Karpas-422 (cell line): ENCODE data around the gene ESCO1. TPM values are rescaled to one million over a fixed set of nuclear protein-coding genes. Genes with fewer than 3 reads are reported as not detected.
"Not testable (repeated sequence)": the region's sequence is repeated elsewhere in the genome, so short reads cannot be mapped to it uniquely, and the experiment has no call there.

Experiments
- DNase-seq: peaks from one replicate; pipeline ENCODE4 v3.0.0-alpha.2; 2015
- H2AFZ ChIP-seq: fragments of 200-600 bp; sonication (generic); 2 replicates; pipeline ENCODE4 v1.6.1; 2014; ENCODE audit warnings: antibody characterized with exemption, low read length, mixed read lengths
- H3K27ac ChIP-seq: fragments of 200-600 bp; sonication (generic); 2 replicates; pipeline ENCODE4 v1.5.1; 2014; ENCODE audit warnings: mild to moderate bottlenecking, low read length, moderate library complexity
- H3K27me3 ChIP-seq: fragments of 200-600 bp; sonication (generic); 2 replicates; pipeline ENCODE4 v1.6.1; 2014; ENCODE audit warnings: low read length, mixed read lengths
- H3K36me3 ChIP-seq: fragments of 200-600 bp; sonication (generic); 2 replicates; pipeline ENCODE4 v1.6.1; 2014; ENCODE audit warnings: low read length, mixed read lengths; ENCODE audit not compliant: insufficient read depth
- H3K4me1 ChIP-seq: fragments of 200-600 bp; sonication (generic); 2 replicates; pipeline ENCODE4 v1.6.1; 2014; ENCODE audit warnings: mild to moderate bottlenecking, low read length, mixed read lengths
- H3K4me2 ChIP-seq: fragments of 200-600 bp; sonication (generic); 2 replicates; pipeline ENCODE4 v1.6.1; 2014; ENCODE audit warnings: low read length, low read depth, mild to moderate bottlenecking; ENCODE audit not compliant: poor library complexity, severe bottlenecking
- H3K4me3 ChIP-seq: fragments of 200-600 bp; sonication (generic); 2 replicates; pipeline ENCODE4 v1.5.1; 2014; ENCODE audit warnings: mild to moderate bottlenecking, antibody characterized with exemption, low read length, mixed read lengths
- H3K79me2 ChIP-seq: fragments of 200-600 bp; sonication (generic); 2 replicates; pipeline ENCODE4 v1.6.1; 2014; ENCODE audit warnings: mild to moderate bottlenecking, low read length, mixed read lengths
- H3K9ac ChIP-seq: fragments of 200-600 bp; sonication (generic); 2 replicates; pipeline ENCODE4 v1.6.0; 2014; ENCODE audit warnings: low read length
- H3K9me2 ChIP-seq: fragments of 200-600 bp; sonication (generic), shearing (Covaris generic); replicated peaks from 2 replicates; pipeline ENCODE4 v1.6.0; 2014; ENCODE audit warnings: mild to moderate bottlenecking, low read length, moderate library complexity; ENCODE audit not compliant: insufficient read depth
- H3K9me3 ChIP-seq: fragments of 300-700, 200-600 bp; sonication (generic); 2 replicates; pipeline ENCODE4 v1.6.1; 2014; ENCODE audit warnings: low read length, mixed read lengths
- H4K20me1 ChIP-seq: fragments of 200-600 bp; sonication (generic); 2 replicates; pipeline ENCODE4 v1.6.1; 2014; ENCODE audit warnings: mild to moderate bottlenecking, antibody characterized with exemption, low read length, low read depth; ENCODE audit not compliant: insufficient read depth
- total RNA-seq: library from RNA; depleted of rRNA; stranded (reverse); fragments of >200 nt; shearing (Covaris generic); gene quantifications from 2 replicates; pipeline ENCODE4 v1.2.3, GENCODE V29; 2014; ENCODE audit warnings: low replicate concordance

Gene ESCO1
- total RNA-seq, 1 experiment from 2014 or later: 35.5 TPM

GRCh38 chr18:21598726-21599584, 1.5 kb downstream of the ESCO1 start:
- Histone ChIP-seq H3K9me3 (no peaks in the 10 kb centered on the region; the same call in 1 of the 2 replicates), H3K27me3 (no peaks in the 10 kb centered on the region), H3K9ac (peak overlapping the region; percentile 83), H3K36me3 (peaks cover 16% of the 10 kb centered on the region), H3K4me2 (peak overlapping the region; percentile 84), H3K4me1 (peaks cover 21% of the 10 kb centered on the region), H3K9me2 (no peaks in the 10 kb centered on the region), H4K20me1 (no peaks in the 10 kb centered on the region; the same call in 1 of the 2 replicates), H2AFZ (0 out of 2 replicates have a peak overlapping the region, but pooled peaks have one; percentile 25), H3K4me3 (peak overlapping the region; percentile 86), H3K79me2 (peaks cover 58% of the 10 kb centered on the region), H3K27ac (peak overlapping the region; percentile 84)
- DNase-seq: peak; percentile 82

GRCh38 chr18:21597620-21598019, 2.9 kb downstream of the ESCO1 start:
- H3K79me2 ChIP-seq: peaks cover 65% of the 10 kb centered on the region
- no peaks in the 10 kb centered on the region; the same call in 1 of the 2 replicates for H4K20me1 ChIP-seq
- peak overlapping the region; percentile 86 for H3K4me3 ChIP-seq
- DNase-seq: no peak
- H3K27me3 ChIP-seq: no peaks in the 10 kb centered on the region
- no peaks in the 10 kb centered on the region for H3K9me2 ChIP-seq
- peaks cover 21% of the 10 kb centered on the region for H3K4me1 ChIP-seq
- H3K27ac ChIP-seq: no peak overlapping the region
- H3K36me3 ChIP-seq: peaks cover 22% of the 10 kb centered on the region
- no peak overlapping the region; the same call in 1 of the 2 replicates for H3K9ac ChIP-seq
- no peak overlapping the region for H2AFZ ChIP-seq
- peak overlapping the region; percentile 84 for H3K4me2 ChIP-seq
- H3K9me3 ChIP-seq: no peaks in the 10 kb centered on the region; the same call in 1 of the 2 replicates

- Histone ChIP-seq H2AFZ (no peak overlapping the region), H3K4me1 (peaks cover 15% of the 10 kb centered on the region), H3K79me2 (peaks cover 78% of the 10 kb centered on the region), H3K27ac (no peak overlapping the region), H3K9me2 (no peaks in the 10 kb centered on the region), H3K9ac (no peak overlapping the region), H3K9me3 (no peaks in the 10 kb centered on the region; the same call in 1 of the 2 replicates), H4K20me1 (peaks cover 3% of the 10 kb centered on the region; the same call in 1 of the 2 replicates), H3K36me3 (peaks cover 24% of the 10 kb centered on the region), H3K27me3 (no peaks in the 10 kb centered on the region), H3K4me3 (no peak overlapping the region), H3K4me2 (no peak overlapping the region)
- DNase-seq: no peak
These were observed 6.8 kb downstream of the ESCO1 start for GRCh38 chr18:21593540-21594257.

GRCh38 chr18:21592361-21592760, 8.1 kb downstream of the ESCO1 start:
- Histone ChIP-seq H3K79me2 (peaks cover 78% of the 10 kb centered on the region), H3K36me3 (peaks cover 19% of the 10 kb centered on the region)
- not testable (repeated sequence) for H3K9ac ChIP-seq, H2AFZ ChIP-seq, H3K9me3 ChIP-seq, H3K4me2 ChIP-seq, DNase-seq, H3K4me1 ChIP-seq, H3K27ac ChIP-seq, H4K20me1 ChIP-seq, H3K9me2 ChIP-seq, H3K27me3 ChIP-seq, H3K4me3 ChIP-seq

- H3K4me1 ChIP-seq: no peaks in the 10 kb centered on the region
- H3K79me2 ChIP-seq: peaks cover 93% of the 10 kb centered on the region
- no peak overlapping the region for H3K9ac ChIP-seq
- no peaks in the 10 kb centered on the region for H3K9me3 ChIP-seq
- peaks cover 14% of the 10 kb centered on the region; the same call in 1 of the 2 replicates for H3K36me3 ChIP-seq
- no peak overlapping the region for H3K27ac ChIP-seq
- no peak for DNase-seq
- H4K20me1 ChIP-seq: peaks cover 8% of the 10 kb centered on the region; the same call in 1 of the 2 replicates
- H3K4me3 ChIP-seq: no peak overlapping the region
- H2AFZ ChIP-seq: no peak overlapping the region
- no peaks in the 10 kb centered on the region for H3K9me2 ChIP-seq
- no peak overlapping the region for H3K4me2 ChIP-seq
- no peaks in the 10 kb centered on the region for H3K27me3 ChIP-seq
These were observed 16.1 kb downstream of the ESCO1 start for GRCh38 chr18:21584391-21584790.

- Histone ChIP-seq H3K9ac (no peak overlapping the region), H3K9me2 (no peaks in the 10 kb centered on the region), H3K27ac (no peak overlapping the region), H3K36me3 (peaks cover 53% of the 10 kb centered on the region), H3K4me3 (no peak overlapping the region), H3K27me3 (no peaks in the 10 kb centered on the region), H3K4me1 (no peaks in the 10 kb centered on the region), H3K4me2 (no peak overlapping the region), H3K9me3 (no peaks in the 10 kb centered on the region), H4K20me1 (0 out of 2 replicates have a peak, but pooled peaks cover 3% of the 10 kb centered on the region), H3K79me2 (peaks cover 53% of the 10 kb centered on the region), H2AFZ (no peak overlapping the region)
- DNase-seq: no peak
These were observed 24.8 kb downstream of the ESCO1 start for GRCh38 chr18:21575656-21576055.

- Histone ChIP-seq H3K27me3 (no peaks in the 10 kb centered on the region), H3K4me1 (no peaks in the 10 kb centered on the region), H4K20me1 (no peaks in the 10 kb centered on the region), H3K4me3 (no peak overlapping the region), H3K79me2 (peaks cover 44% of the 10 kb centered on the region), H3K9me3 (no peaks in the 10 kb centered on the region), H3K4me2 (no peak overlapping the region), H3K9ac (no peak overlapping the region), H3K36me3 (peaks cover 54% of the 10 kb centered on the region), H3K27ac (no peak overlapping the region), H3K9me2 (no peaks in the 10 kb centered on the region), H2AFZ (no peak overlapping the region)
- DNase-seq: no peak
These were observed 28.7 kb downstream of the ESCO1 start for GRCh38 chr18:21571772-21572171.

GRCh38 chr18:21559195-21559594, 41.3 kb downstream of the ESCO1 start:
- H3K27ac ChIP-seq: no peak overlapping the region

More at GRCh38 chr18:21559195-21559594, 41.3 kb downstream of the ESCO1 start:
- no peaks in the 10 kb centered on the region for H3K27me3 ChIP-seq
- DNase-seq: no peak
- H3K9me2 ChIP-seq: no peaks in the 10 kb centered on the region
- H3K9ac ChIP-seq: no peak overlapping the region
- no peak overlapping the region for H3K4me3 ChIP-seq
- H3K9me3 ChIP-seq: no peaks in the 10 kb centered on the region
- H3K4me1 ChIP-seq: peaks cover 6% of the 10 kb centered on the region; the same call in 1 of the 2 replicates
- H2AFZ ChIP-seq: no peak overlapping the region
- H3K4me2 ChIP-seq: no peak overlapping the region
- peaks cover 40% of the 10 kb centered on the region for H3K79me2 ChIP-seq
- peaks cover 53% of the 10 kb centered on the region for H3K36me3 ChIP-seq
- no peaks in the 10 kb centered on the region for H4K20me1 ChIP-seq
